ENCODE measurements around the gene ANXA8. TPM values are rescaled to one million over a fixed set of nuclear protein-coding genes. Genes with fewer than 3 reads are reported as not detected.
"Not testable (repeated sequence)": the region's sequence is repeated elsewhere in the genome, so short reads cannot be mapped to it uniquely, and the experiment has no call there.

The ANXA8 gene
- polyA plus RNA-seq, 1 donor from 2014 or later = not detected

DNA sequence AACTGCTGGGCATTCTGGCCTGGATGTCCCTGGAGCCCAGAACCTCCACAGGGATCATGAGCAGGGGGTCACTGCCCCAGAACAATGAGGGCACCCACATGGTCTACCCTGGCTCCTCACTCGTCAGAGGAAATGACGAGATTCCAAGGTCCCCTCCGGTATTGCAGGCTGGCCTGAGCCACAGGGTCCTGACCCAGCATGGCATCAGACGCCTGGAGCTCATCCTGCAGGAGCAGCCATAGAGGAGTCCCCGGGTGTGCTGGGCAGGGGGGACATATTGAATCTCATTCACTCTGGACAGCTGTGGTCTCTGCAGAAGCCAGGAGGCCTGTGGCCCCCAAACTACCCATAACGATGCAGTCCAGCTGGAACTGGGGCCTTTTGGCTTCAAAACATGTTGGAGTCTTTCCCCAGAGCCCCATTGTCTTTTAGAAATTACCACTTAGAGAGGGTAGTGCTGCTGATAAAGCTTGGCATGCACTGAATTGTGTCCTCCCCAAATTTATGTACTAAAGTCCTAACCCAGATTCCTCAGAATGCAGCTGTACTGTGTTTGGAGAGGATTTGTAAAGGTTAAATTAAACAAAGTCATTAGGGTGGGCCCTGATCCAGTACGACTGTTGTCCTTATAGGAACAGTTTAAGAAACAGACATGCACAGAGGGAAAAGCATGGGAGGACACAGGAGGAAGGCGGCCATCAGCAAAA lies 27.7 kb downstream of the ANXA8 start:
- H3F3A ChIP-seq (ENCODE audit: insufficient read depth, low read length, poor library complexity, severe bottlenecking) = no peaks in the 10 kb centered on the region
- no peaks in the 10 kb centered on the region for H3K9me2 ChIP-seq (ENCODE audit: insufficient read depth, low read length)
- H3K9ac ChIP-seq (ENCODE audit: low read length) = no peak overlapping the region
- no peak overlapping the region for H3K27ac ChIP-seq (ENCODE audit: low read length)
- TF ChIP-seq RAD21 (conservative IDR thresholded peaks at IDR 0.05) = no peak
- no peak for TF ChIP-seq CTCF (IDR thresholded peaks at IDR 0.05; ENCODE audit: poor library complexity, severe bottlenecking)
- TF ChIP-seq TAF1 (IDR thresholded peaks at IDR 0.05; ENCODE audit: low read depth) = no peak
- TF ChIP-seq POLR2AphosphoS5 (IDR thresholded peaks at IDR 0.05) = no peak
- TF ChIP-seq EZH2 (IDR thresholded peaks at IDR 0.05; ENCODE audit: borderline replicate concordance, insufficient read depth, low read length, poor library complexity, severe bottlenecking) = no peak
- no peak for TF ChIP-seq EP300 (conservative IDR thresholded peaks at IDR 0.05; ENCODE audit: poor library complexity, severe bottlenecking)
- TF ChIP-seq, protein P1, sequence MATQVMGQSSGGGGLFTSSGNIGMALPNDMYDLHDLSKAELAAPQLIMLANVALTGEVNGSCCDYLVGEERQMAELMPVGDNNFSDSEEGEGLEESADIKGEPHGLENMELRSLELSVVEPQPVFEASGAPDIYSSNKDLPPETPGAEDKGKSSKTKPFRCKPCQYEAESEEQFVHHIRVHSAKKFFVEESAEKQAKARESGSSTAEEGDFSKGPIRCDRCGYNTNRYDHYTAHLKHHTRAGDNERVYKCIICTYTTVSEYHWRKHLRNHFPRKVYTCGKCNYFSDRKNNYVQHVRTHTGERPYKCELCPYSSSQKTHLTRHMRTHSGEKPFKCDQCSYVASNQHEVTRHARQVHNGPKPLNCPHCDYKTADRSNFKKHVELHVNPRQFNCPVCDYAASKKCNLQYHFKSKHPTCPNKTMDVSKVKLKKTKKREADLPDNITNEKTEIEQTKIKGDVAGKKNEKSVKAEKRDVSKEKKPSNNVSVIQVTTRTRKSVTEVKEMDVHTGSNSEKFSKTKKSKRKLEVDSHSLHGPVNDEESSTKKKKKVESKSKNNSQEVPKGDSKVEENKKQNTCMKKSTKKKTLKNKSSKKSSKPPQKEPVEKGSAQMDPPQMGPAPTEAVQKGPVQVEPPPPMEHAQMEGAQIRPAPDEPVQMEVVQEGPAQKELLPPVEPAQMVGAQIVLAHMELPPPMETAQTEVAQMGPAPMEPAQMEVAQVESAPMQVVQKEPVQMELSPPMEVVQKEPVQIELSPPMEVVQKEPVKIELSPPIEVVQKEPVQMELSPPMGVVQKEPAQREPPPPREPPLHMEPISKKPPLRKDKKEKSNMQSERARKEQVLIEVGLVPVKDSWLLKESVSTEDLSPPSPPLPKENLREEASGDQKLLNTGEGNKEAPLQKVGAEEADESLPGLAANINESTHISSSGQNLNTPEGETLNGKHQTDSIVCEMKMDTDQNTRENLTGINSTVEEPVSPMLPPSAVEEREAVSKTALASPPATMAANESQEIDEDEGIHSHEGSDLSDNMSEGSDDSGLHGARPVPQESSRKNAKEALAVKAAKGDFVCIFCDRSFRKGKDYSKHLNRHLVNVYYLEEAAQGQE (IDR thresholded peaks at IDR 0.05; ENCODE audit: borderline replicate concordance) = no peak
- no peak for TF ChIP-seq MXI1 (conservative IDR thresholded peaks at IDR 0.05; ENCODE audit: poor library complexity, severe bottlenecking)
- TF ChIP-seq SMC3 (conservative IDR thresholded peaks at IDR 0.05; ENCODE audit: poor library complexity) = no peak
- H3K4me2 ChIP-seq (ENCODE audit: low read length) = no peak overlapping the region
- no peak overlapping the region for H2AFZ ChIP-seq (ENCODE audit: low read depth, low read length)
- no peaks in the 10 kb centered on the region for H3K9me3 ChIP-seq (ENCODE audit: low read length)
- no peaks in the 10 kb centered on the region for H3K79me2 ChIP-seq (replicated peaks; ENCODE audit: insufficient read depth, low read length)
- no peak overlapping the region for H3K4me3 ChIP-seq (ENCODE audit: low read length)
- H4K20me1 ChIP-seq (ENCODE audit: insufficient read depth) = no peaks in the 10 kb centered on the region
- no peaks in the 10 kb centered on the region for H3K27me3 ChIP-seq (ENCODE audit: insufficient read depth, low read depth, low read length)
- H3K36me3 ChIP-seq (ENCODE audit: insufficient read depth, low read length) = no peaks in the 10 kb centered on the region

DNA sequence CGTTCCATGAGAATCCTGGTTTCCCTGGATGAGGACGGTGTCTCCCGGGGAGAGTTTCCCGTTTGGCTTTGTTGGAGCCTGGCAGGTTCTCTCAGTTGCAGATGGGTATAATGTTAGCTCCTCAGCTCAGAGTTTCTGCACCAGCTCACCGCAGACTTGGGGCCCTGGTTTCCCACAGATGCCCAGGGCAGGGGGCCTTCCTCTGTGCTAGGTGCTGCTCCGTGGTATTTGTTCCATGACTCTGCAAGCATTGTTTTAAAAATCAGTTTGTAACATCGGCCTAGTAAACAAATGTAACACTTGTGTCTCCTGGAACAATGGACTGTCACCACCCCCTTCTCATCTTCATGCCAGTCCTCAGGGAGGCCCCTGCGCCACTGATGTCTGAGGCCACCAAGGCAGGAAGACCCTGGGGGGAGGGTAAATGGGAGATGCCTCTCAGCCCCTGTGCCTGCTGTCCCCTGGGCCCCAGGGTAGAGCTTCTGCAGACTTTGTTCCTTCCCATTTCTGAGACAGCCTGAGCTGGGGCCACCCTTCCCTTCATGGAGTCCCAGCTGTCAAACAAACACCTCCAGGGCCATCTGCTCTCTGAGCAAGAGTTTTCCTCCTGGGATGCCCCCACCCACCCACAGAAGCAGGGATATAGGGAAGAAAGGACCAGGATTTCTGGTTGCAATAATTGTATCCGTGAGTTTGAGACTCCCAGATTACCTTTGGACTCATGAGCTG lies 28.4 kb downstream of the ANXA8 start:
- H3K4me2 ChIP-seq (ENCODE audit: low read length); H3K9ac ChIP-seq (ENCODE audit: low read length); H3K4me3 ChIP-seq (ENCODE audit: low read length); H2AFZ ChIP-seq (ENCODE audit: low read depth, low read length); H3K27ac ChIP-seq (ENCODE audit: low read length); H3F3A ChIP-seq (ENCODE audit: insufficient read depth, low read length, poor library complexity, severe bottlenecking); H4K20me1 ChIP-seq (ENCODE audit: insufficient read depth); H3K36me3 ChIP-seq (ENCODE audit: insufficient read depth, low read length); H3K27me3 ChIP-seq (ENCODE audit: insufficient read depth, low read depth, low read length); H3K9me2 ChIP-seq (ENCODE audit: insufficient read depth, low read length); H3K9me3 ChIP-seq (ENCODE audit: low read length); H3K79me2 ChIP-seq (replicated peaks; ENCODE audit: insufficient read depth, low read length): not testable (repeated sequence)

Data from neural cell (in vitro differentiated cells).